ENCODE measurements around the gene OPRPN.

The OPRPN gene

GRCh38 chr4:70405765-70406164, 8.0 kb downstream of the OPRPN start:
- POLR2A ChIA-PET: no interaction called here
- WGBS (ENCODE audit: insufficient coverage): 94% methylated on average over 3 of the region's 6 CpGs
- CTCF ChIA-PET: no interaction called here
- H3K27ac ChIP-seq (ENCODE audit: insufficient read depth in 1 of 2, low read depth in 1 of 2, low read length in 2 of 2, poor library complexity in 1 of 2, severe bottlenecking in 2 of 2): no peak overlapping the region
- peaks cover 0 to 2% (median 0%) of the 10 kb centered on the region in 5 experiments for H3K27me3 ChIP-seq (replicated peaks in 2 of 5; ENCODE audit: control insufficient read depth in 4 of 5, insufficient read depth in 5 of 5, low read length in 4 of 5)
- H3K9me3 ChIP-seq (ENCODE audit: control extremely low read depth in 1 of 5, control insufficient read depth in 4 of 5, insufficient read depth in 2 of 5, low read depth in 1 of 5, low read length in 4 of 5): no peaks in the 10 kb centered on the region
- H3K4me1 ChIP-seq (ENCODE audit: control extremely low read depth in 1 of 4, control insufficient read depth in 4 of 4, insufficient read depth in 4 of 4, low read length in 3 of 4): no peaks in the 10 kb centered on the region
- no peak overlapping the region for H3K4me3 ChIP-seq (ENCODE audit: control insufficient read depth in 1 of 7, extremely low read depth in 1 of 7, insufficient read depth in 4 of 7, low read depth in 2 of 7, low read length in 6 of 7)
- DNase-seq: no peak
- H3K36me3 ChIP-seq (ENCODE audit: control insufficient read depth in 4 of 4, insufficient read depth in 4 of 4, low read length in 3 of 4): no peaks in the 10 kb centered on the region

- CTCF ChIA-PET: no interaction called here
- peaks cover 0 to 3% (median 0%) of the 10 kb centered on the region in 5 experiments for H3K9me3 ChIP-seq (ENCODE audit: control extremely low read depth in 1 of 5, control insufficient read depth in 4 of 5, insufficient read depth in 2 of 5, low read depth in 1 of 5, low read length in 4 of 5)
- POLR2A ChIA-PET: no interaction called here
- H3K4me1 ChIP-seq (ENCODE audit: control extremely low read depth in 1 of 4, control insufficient read depth in 4 of 4, insufficient read depth in 4 of 4, low read length in 3 of 4): no peaks in the 10 kb centered on the region
- H3K27me3 ChIP-seq (replicated peaks in 2 of 5; ENCODE audit: control insufficient read depth in 4 of 5, insufficient read depth in 5 of 5, low read length in 4 of 5): no peaks in the 10 kb centered on the region
- no peak overlapping the region for H3K27ac ChIP-seq (ENCODE audit: insufficient read depth in 1 of 2, low read depth in 1 of 2, low read length in 2 of 2, poor library complexity in 1 of 2, severe bottlenecking in 2 of 2)
- no peak overlapping the region for H3K4me3 ChIP-seq (ENCODE audit: control insufficient read depth in 1 of 7, extremely low read depth in 1 of 7, insufficient read depth in 4 of 7, low read depth in 2 of 7, low read length in 6 of 7)
- WGBS (ENCODE audit: insufficient coverage): 83% methylated on average over 1 of the region's 1 CpG
- DNase-seq: no peak
- H3K36me3 ChIP-seq (ENCODE audit: control insufficient read depth in 4 of 4, insufficient read depth in 4 of 4, low read length in 3 of 4): no peaks in the 10 kb centered on the region
These were observed 27.6 kb downstream of the OPRPN start for GRCh38 chr4:70425306-70425705.

DNA sequence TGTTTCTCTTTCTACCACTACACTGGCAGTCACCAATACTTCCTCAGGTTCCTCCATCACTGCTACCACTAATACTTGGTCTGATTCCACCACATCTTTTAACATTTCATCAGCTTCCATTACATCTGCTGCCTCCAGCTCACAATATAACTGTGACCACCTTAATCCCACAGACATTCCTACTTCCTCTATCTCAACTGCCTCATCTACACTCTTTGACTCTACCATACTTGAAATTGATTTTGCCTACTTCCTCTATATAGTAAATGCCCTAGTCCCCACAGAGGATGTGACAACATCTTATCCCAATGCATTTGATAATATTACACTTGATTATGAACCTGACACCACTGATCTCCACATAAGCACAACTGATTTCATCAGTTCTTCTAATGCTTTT, 29.0 kb downstream of the OPRPN start:
- no peak for DNase-seq
- no peaks in the 10 kb centered on the region for H3K36me3 ChIP-seq (ENCODE audit: control insufficient read depth in 4 of 4, insufficient read depth in 4 of 4, low read length in 3 of 4)
- CTCF ChIA-PET: no interaction called here
- H3K4me3 ChIP-seq (ENCODE audit: control insufficient read depth in 1 of 7, extremely low read depth in 1 of 7, insufficient read depth in 4 of 7, low read depth in 2 of 7, low read length in 6 of 7): no peak overlapping the region
- H3K27ac ChIP-seq (ENCODE audit: insufficient read depth in 1 of 2, low read depth in 1 of 2, low read length in 2 of 2, poor library complexity in 1 of 2, severe bottlenecking in 2 of 2): no peak overlapping the region
- H3K9me3 ChIP-seq (ENCODE audit: control extremely low read depth in 1 of 5, control insufficient read depth in 4 of 5, insufficient read depth in 2 of 5, low read depth in 1 of 5, low read length in 4 of 5): peaks cover 0 to 3% (median 0%) of the 10 kb centered on the region in 5 experiments
- H3K4me1 ChIP-seq (ENCODE audit: control extremely low read depth in 1 of 4, control insufficient read depth in 4 of 4, insufficient read depth in 4 of 4, low read length in 3 of 4): no peaks in the 10 kb centered on the region
- H3K27me3 ChIP-seq (replicated peaks in 2 of 5; ENCODE audit: control insufficient read depth in 4 of 5, insufficient read depth in 5 of 5, low read length in 4 of 5): no peaks in the 10 kb centered on the region
- POLR2A ChIA-PET: no interaction called here

- ChIA-PET POLR2A (no interaction called here), CTCF (no interaction called here)
- Histone ChIP-seq H3K36me3 (ENCODE audit: control insufficient read depth in 4 of 4, insufficient read depth in 4 of 4, low read length in 3 of 4) (no peaks in the 10 kb centered on the region), H3K4me1 (ENCODE audit: control extremely low read depth in 1 of 4, control insufficient read depth in 4 of 4, insufficient read depth in 4 of 4, low read length in 3 of 4) (no peaks in the 10 kb centered on the region), H3K9me3 (ENCODE audit: control extremely low read depth in 1 of 5, control insufficient read depth in 4 of 5, insufficient read depth in 2 of 5, low read depth in 1 of 5, low read length in 4 of 5) (no peaks in the 10 kb centered on the region), H3K4me3 (ENCODE audit: control insufficient read depth in 1 of 7, extremely low read depth in 1 of 7, insufficient read depth in 4 of 7, low read depth in 2 of 7, low read length in 6 of 7) (no peak overlapping the region), H3K27ac (ENCODE audit: insufficient read depth in 1 of 2, low read depth in 1 of 2, low read length in 2 of 2, poor library complexity in 1 of 2, severe bottlenecking in 2 of 2) (no peak overlapping the region), H3K27me3 (replicated peaks in 2 of 5; ENCODE audit: control insufficient read depth in 4 of 5, insufficient read depth in 5 of 5, low read length in 4 of 5) (no peaks in the 10 kb centered on the region)
- no peak for DNase-seq
- 74% methylated on average over 3 of the region's 7 CpGs for WGBS (ENCODE audit: insufficient coverage)
These were observed 39.5 kb downstream of the OPRPN start for GRCh38 chr4:70437197-70437596.

DNA sequence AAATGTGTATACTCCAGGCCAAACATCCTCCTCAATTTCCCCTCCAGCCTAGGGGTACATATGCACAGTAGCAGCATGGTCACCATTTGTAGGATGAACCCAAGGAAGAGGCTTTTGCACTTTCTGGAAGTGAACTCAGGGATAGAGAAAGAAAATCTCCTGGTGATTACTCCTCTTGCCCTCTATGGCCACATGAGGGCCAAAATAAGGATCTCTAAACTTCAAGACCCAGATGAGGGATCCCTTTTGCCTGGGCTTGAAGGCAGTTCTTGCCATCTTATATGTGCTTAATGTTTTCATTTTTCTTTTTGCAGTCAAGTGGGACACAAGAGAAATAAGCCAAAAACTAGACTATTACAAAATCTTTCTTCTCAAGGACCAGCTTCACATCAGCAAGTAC, 44.7 kb downstream of the OPRPN start:
- no peaks in the 10 kb centered on the region for H3K36me3 ChIP-seq (ENCODE audit: control insufficient read depth in 4 of 4, insufficient read depth in 4 of 4, low read length in 3 of 4)
- ChIA-PET CTCF (no interaction called here), POLR2A (interaction anchor here (0.5 kb wide), 1 partner anchor 86 kb away, joined by 3 read pairs; no protein-coding TSS in a partner anchor)
- no peaks in the 10 kb centered on the region for H3K4me1 ChIP-seq (ENCODE audit: control extremely low read depth in 1 of 4, control insufficient read depth in 4 of 4, insufficient read depth in 4 of 4, low read length in 3 of 4)
- no peak overlapping the region for H3K27ac ChIP-seq (ENCODE audit: insufficient read depth in 1 of 2, low read depth in 1 of 2, low read length in 2 of 2, poor library complexity in 1 of 2, severe bottlenecking in 2 of 2)
- H3K27me3 ChIP-seq (replicated peaks in 2 of 5; ENCODE audit: control insufficient read depth in 4 of 5, insufficient read depth in 5 of 5, low read length in 4 of 5): no peaks in the 10 kb centered on the region
- H3K4me3 ChIP-seq (ENCODE audit: control insufficient read depth in 1 of 7, extremely low read depth in 1 of 7, insufficient read depth in 4 of 7, low read depth in 2 of 7, low read length in 6 of 7): no peak overlapping the region
- H3K9me3 ChIP-seq (ENCODE audit: control extremely low read depth in 1 of 5, control insufficient read depth in 4 of 5, insufficient read depth in 2 of 5, low read depth in 1 of 5, low read length in 4 of 5): no peaks in the 10 kb centered on the region
- DNase-seq: no peak

GRCh38 chr4:70443329-70443728, 45.6 kb downstream of the OPRPN start:
- Histone ChIP-seq H3K27ac (ENCODE audit: insufficient read depth in 1 of 2, low read depth in 1 of 2, low read length in 2 of 2, poor library complexity in 1 of 2, severe bottlenecking in 2 of 2) (no peak overlapping the region), H3K27me3 (replicated peaks in 2 of 5; ENCODE audit: control insufficient read depth in 4 of 5, insufficient read depth in 5 of 5, low read length in 4 of 5) (no peaks in the 10 kb centered on the region), H3K4me1 (ENCODE audit: control extremely low read depth in 1 of 4, control insufficient read depth in 4 of 4, insufficient read depth in 4 of 4, low read length in 3 of 4) (no peaks in the 10 kb centered on the region), H3K9me3 (ENCODE audit: control extremely low read depth in 1 of 5, control insufficient read depth in 4 of 5, insufficient read depth in 2 of 5, low read depth in 1 of 5, low read length in 4 of 5) (no peaks in the 10 kb centered on the region), H3K36me3 (ENCODE audit: control insufficient read depth in 4 of 4, insufficient read depth in 4 of 4, low read length in 3 of 4) (no peaks in the 10 kb centered on the region), H3K4me3 (ENCODE audit: control insufficient read depth in 1 of 7, extremely low read depth in 1 of 7, insufficient read depth in 4 of 7, low read depth in 2 of 7, low read length in 6 of 7) (no peak overlapping the region)
- ChIA-PET POLR2A (no interaction called here), CTCF (no interaction called here)
- WGBS (ENCODE audit: insufficient coverage): 100% methylated on average over 5 of the region's 5 CpGs
- no peak for DNase-seq

DNA sequence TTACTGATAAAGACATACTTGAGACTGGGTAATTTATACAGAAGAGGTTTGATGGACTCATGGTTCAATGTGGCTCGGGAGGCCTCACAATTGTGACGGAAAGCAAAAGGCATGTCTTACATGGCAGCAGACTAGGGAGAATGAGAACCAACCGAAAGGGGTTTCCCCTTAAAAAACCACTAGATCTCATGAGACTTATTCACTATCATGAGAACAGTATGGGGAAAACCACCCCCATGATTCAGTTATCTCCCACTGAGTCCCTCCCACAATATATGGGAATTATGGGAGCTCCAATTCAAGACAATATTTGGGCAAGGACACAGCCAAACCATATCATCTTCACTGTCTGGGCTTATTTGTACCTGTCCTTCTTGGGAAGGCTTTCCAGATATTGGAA, 51.5 kb downstream of the OPRPN start:
- H3K27ac ChIP-seq (ENCODE audit: insufficient read depth in 1 of 2, low read depth in 1 of 2, low read length in 2 of 2, poor library complexity in 1 of 2, severe bottlenecking in 2 of 2): no peak overlapping the region
- H3K27me3 ChIP-seq (replicated peaks in 2 of 5; ENCODE audit: control insufficient read depth in 4 of 5, insufficient read depth in 5 of 5, low read length in 4 of 5): no peaks in the 10 kb centered on the region
- H3K9me3 ChIP-seq (ENCODE audit: control extremely low read depth in 1 of 5, control insufficient read depth in 4 of 5, insufficient read depth in 2 of 5, low read depth in 1 of 5, low read length in 4 of 5): peaks cover 0 to 4% (median 0%) of the 10 kb centered on the region in 5 experiments
- no peak for DNase-seq
- ChIA-PET CTCF (no interaction called here), POLR2A (no interaction called here)
- H3K4me3 ChIP-seq (ENCODE audit: control insufficient read depth in 1 of 7, extremely low read depth in 1 of 7, insufficient read depth in 4 of 7, low read depth in 2 of 7, low read length in 6 of 7): no peak overlapping the region
- no CpG with 5 or more reads among the region's 3 CpGs for WGBS (ENCODE audit: insufficient coverage)
- H3K4me1 ChIP-seq (ENCODE audit: control extremely low read depth in 1 of 4, control insufficient read depth in 4 of 4, insufficient read depth in 4 of 4, low read length in 3 of 4): no peaks in the 10 kb centered on the region
- H3K36me3 ChIP-seq (ENCODE audit: control insufficient read depth in 4 of 4, insufficient read depth in 4 of 4, low read length in 3 of 4): no peaks in the 10 kb centered on the region

GRCh38 chr4:70452946-70453345, 55.2 kb downstream of the OPRPN start:
- Histone ChIP-seq H3K36me3 (ENCODE audit: control insufficient read depth in 4 of 4, insufficient read depth in 4 of 4, low read length in 3 of 4) (no peaks in the 10 kb centered on the region), H3K9me3 (ENCODE audit: control extremely low read depth in 1 of 5, control insufficient read depth in 4 of 5, insufficient read depth in 2 of 5, low read depth in 1 of 5, low read length in 4 of 5) (peaks cover 0 to 4% (median 0%) of the 10 kb centered on the region in 5 experiments), H3K4me1 (ENCODE audit: control extremely low read depth in 1 of 4, control insufficient read depth in 4 of 4, insufficient read depth in 4 of 4, low read length in 3 of 4) (no peaks in the 10 kb centered on the region), H3K27ac (ENCODE audit: insufficient read depth in 1 of 2, low read depth in 1 of 2, low read length in 2 of 2, poor library complexity in 1 of 2, severe bottlenecking in 2 of 2) (no peak overlapping the region), H3K27me3 (replicated peaks in 2 of 5; ENCODE audit: control insufficient read depth in 4 of 5, insufficient read depth in 5 of 5, low read length in 4 of 5) (no peaks in the 10 kb centered on the region), H3K4me3 (ENCODE audit: control insufficient read depth in 1 of 7, extremely low read depth in 1 of 7, insufficient read depth in 4 of 7, low read depth in 2 of 7, low read length in 6 of 7) (no peak overlapping the region)
- ChIA-PET POLR2A (no interaction called here), CTCF (no interaction called here)
- 17% methylated on average over 1 of the region's 1 CpG for WGBS (ENCODE audit: insufficient coverage)
- DNase-seq: no peak

Data from common myeloid progenitor, CD34-positive (primary cell).